Measurements from ENCODE around the gene PLXNA4. TPM values are rescaled to one million over a fixed set of nuclear protein-coding genes. Genes with fewer than 3 reads are reported as not detected.

PLXNA4 gene
- total and polyA plus RNA-seq, 2 experiments from 2014 or later: 0.32 TPM; not detected in 1

- no peak for TF ChIP-seq EZH2 (IDR thresholded peaks at IDR 0.05; ENCODE audit: insufficient read depth, poor library complexity, severe bottlenecking)
- no peak for TF ChIP-seq EZH2phosphoT487 (IDR thresholded peaks at IDR 0.05; ENCODE audit: insufficient read depth, low read depth)
- Histone ChIP-seq H3K4me1 (ENCODE audit: insufficient read depth) (no peaks in the 10 kb centered on the region), H3K79me2 (ENCODE audit: insufficient read depth) (no peaks in the 10 kb centered on the region), H3K9me2 (ENCODE audit: insufficient read depth) (no peaks in the 10 kb centered on the region), H3K36me3 (ENCODE audit: low read depth) (no peaks in the 10 kb centered on the region), H3F3A (ENCODE audit: insufficient read depth) (no peaks in the 10 kb centered on the region), H3K27ac (no peak overlapping the region), H2AFZ (no peak overlapping the region), H3K9ac (no peak overlapping the region), H3K27me3 (replicated peaks; ENCODE audit: insufficient read depth) (peaks cover 17% of the 10 kb centered on the region), H3K9me3 (ENCODE audit: low read depth) (no peaks in the 10 kb centered on the region), H3K4me2 (ENCODE audit: unreplicated experiment) (no peak overlapping the region), H4K20me1 (ENCODE audit: insufficient read depth) (no peaks in the 10 kb centered on the region), H3K4me3 (no peak overlapping the region)
- in situ Hi-C loops (cut with MboI): no loop called here
- 21 to 25% methylated on average over 1 of the region's 1 CpG for WGBS, 2 experiments (ENCODE audit: low coverage in 1 of 2, low lambda C conversion rate in 2 of 2, missing lambda C conversion rate in 2 of 2)
- DNase-seq: no peak
These were observed 477.9 kb downstream of the PLXNA4 start for GRCh38 chr7:132098327-132098726.

GRCh38 chr7:132097550-132098134 lies 478.6 kb downstream of the PLXNA4 start:
- Histone ChIP-seq H3K27me3 (replicated peaks; ENCODE audit: insufficient read depth) (peaks cover 17% of the 10 kb centered on the region), H4K20me1 (ENCODE audit: insufficient read depth) (no peaks in the 10 kb centered on the region), H2AFZ (no peak overlapping the region), H3K9me3 (ENCODE audit: low read depth) (no peaks in the 10 kb centered on the region), H3K9me2 (ENCODE audit: insufficient read depth) (no peaks in the 10 kb centered on the region), H3K79me2 (ENCODE audit: insufficient read depth) (no peaks in the 10 kb centered on the region), H3K9ac (no peak overlapping the region), H3K36me3 (ENCODE audit: low read depth) (no peaks in the 10 kb centered on the region), H3F3A (ENCODE audit: insufficient read depth) (no peaks in the 10 kb centered on the region), H3K4me3 (no peak overlapping the region), H3K27ac (no peak overlapping the region), H3K4me2 (ENCODE audit: unreplicated experiment) (no peak overlapping the region), H3K4me1 (ENCODE audit: insufficient read depth) (no peaks in the 10 kb centered on the region)
- WGBS, 2 experiments (ENCODE audit: low coverage in 1 of 2, low lambda C conversion rate in 2 of 2, missing lambda C conversion rate in 2 of 2): 52 to 55% methylated on average over 9 of the region's 9 CpGs
- TF ChIP-seq EZH2phosphoT487 (IDR thresholded peaks at IDR 0.05; ENCODE audit: insufficient read depth, low read depth) (no peak), EZH2 (IDR thresholded peaks at IDR 0.05; ENCODE audit: insufficient read depth, poor library complexity, severe bottlenecking) (no peak)
- DNase-seq: no peak
- in situ Hi-C loops (cut with MboI): no loop called here

GRCh38 chr7:132095111-132095765 lies 481.0 kb downstream of the PLXNA4 start:
- Histone ChIP-seq H3K36me3 (ENCODE audit: low read depth) (no peaks in the 10 kb centered on the region), H3K27me3 (replicated peaks; ENCODE audit: insufficient read depth) (peaks cover 17% of the 10 kb centered on the region), H3K4me2 (ENCODE audit: unreplicated experiment) (no peak overlapping the region), H3K9ac (no peak overlapping the region), H3K79me2 (ENCODE audit: insufficient read depth) (no peaks in the 10 kb centered on the region), H3F3A (ENCODE audit: insufficient read depth) (no peaks in the 10 kb centered on the region), H3K9me2 (ENCODE audit: insufficient read depth) (no peaks in the 10 kb centered on the region), H3K9me3 (ENCODE audit: low read depth) (no peaks in the 10 kb centered on the region), H3K4me3 (no peak overlapping the region), H3K4me1 (ENCODE audit: insufficient read depth) (no peaks in the 10 kb centered on the region), H3K27ac (no peak overlapping the region), H2AFZ (no peak overlapping the region), H4K20me1 (ENCODE audit: insufficient read depth) (no peaks in the 10 kb centered on the region)
- no peak for TF ChIP-seq EZH2 (IDR thresholded peaks at IDR 0.05; ENCODE audit: insufficient read depth, poor library complexity, severe bottlenecking)
- no peak for TF ChIP-seq EZH2phosphoT487 (IDR thresholded peaks at IDR 0.05; ENCODE audit: insufficient read depth, low read depth)
- in situ Hi-C loops (cut with MboI): no loop called here
- no peak for DNase-seq
- 32 to 39% methylated on average over 5 of the region's 5 CpGs for WGBS, 2 experiments (ENCODE audit: low coverage in 1 of 2, low lambda C conversion rate in 2 of 2, missing lambda C conversion rate in 2 of 2)

- no peaks in the 10 kb centered on the region for H3K9me2 ChIP-seq (ENCODE audit: insufficient read depth)
- no peaks in the 10 kb centered on the region for H3K36me3 ChIP-seq (ENCODE audit: low read depth)
- in situ Hi-C loops (cut with MboI): no loop called here
- H2AFZ ChIP-seq: no peak overlapping the region
- H4K20me1 ChIP-seq (ENCODE audit: insufficient read depth): no peaks in the 10 kb centered on the region
- WGBS, 2 experiments (ENCODE audit: low coverage in 1 of 2, low lambda C conversion rate in 2 of 2, missing lambda C conversion rate in 2 of 2): 24 to 29% methylated on average over 4 of the region's 4 CpGs
- no peaks in the 10 kb centered on the region for H3K79me2 ChIP-seq (ENCODE audit: insufficient read depth)
- H3K4me3 ChIP-seq: no peak overlapping the region
- H3F3A ChIP-seq (ENCODE audit: insufficient read depth): no peaks in the 10 kb centered on the region
- H3K9me3 ChIP-seq (ENCODE audit: low read depth): no peaks in the 10 kb centered on the region
- H3K27ac ChIP-seq: no peak overlapping the region
- no peak overlapping the region for H3K4me2 ChIP-seq (ENCODE audit: unreplicated experiment)
- H3K9ac ChIP-seq: no peak overlapping the region
- peaks cover 7% of the 10 kb centered on the region for H3K27me3 ChIP-seq (replicated peaks; ENCODE audit: insufficient read depth)
- no peak for TF ChIP-seq EZH2phosphoT487 (IDR thresholded peaks at IDR 0.05; ENCODE audit: insufficient read depth, low read depth)
- TF ChIP-seq EZH2 (IDR thresholded peaks at IDR 0.05; ENCODE audit: insufficient read depth, poor library complexity, severe bottlenecking): no peak
- DNase-seq: no peak
- no peaks in the 10 kb centered on the region for H3K4me1 ChIP-seq (ENCODE audit: insufficient read depth)
These were observed 484.2 kb downstream of the PLXNA4 start for GRCh38 chr7:132092106-132092505.

Measured in GM23248 (cell line).